GM12878 (cell line): ENCODE measurements around the gene SDHAF1. TPM values are rescaled to one million over a fixed set of nuclear protein-coding genes. Genes with fewer than 3 reads are reported as not detected.

Experiments
- ATAC-seq: fragments of 200-7000 bp; cut with Tn5 transposase; 3 replicates; pipeline ENCODE4 v1.9.1; 2020; ENCODE audit warnings: mild to moderate bottlenecking, moderate library complexity
- BruUV-seq: library from RNA; stranded (reverse); fragments of 400-500 nt; replicated peaks from 2 replicates; lab custom pipeline; 2021; lab: Mats Ljungman, UMichigan
- CTCF ChIA-PET: fragments of 300-600 bp; sonication (Branson Sonifier 250); formaldehyde crosslinking; extraction: SDS; loops from one replicate; lab custom pipeline; 2021; ENCODE audit warnings: inconsistent platforms; lab: Yijun Ruan, JAX
- POLR2A ChIA-PET: fragments of 350-600 bp; formaldehyde crosslinking; extraction: SDS; loops from one replicate; lab custom pipeline; 2021; ENCODE audit warnings: inconsistent platforms; lab: Charles Lee
- RAD21 ChIA-PET: fragments of 300-600 bp; sonication (Branson Sonifier 250); formaldehyde crosslinking; loops from one replicate; lab custom pipeline; 2023; ENCODE audit warnings: antibody characterized with exemption; ENCODE audit not compliant: unreplicated experiment; lab: Charles Lee
- SMC1A ChIA-PET: fragments of 300-600 bp; sonication (Branson Sonifier 250); formaldehyde crosslinking; loops from one replicate; lab custom pipeline; 2023; ENCODE audit not compliant: unreplicated experiment, uncharacterized antibody; lab: Charles Lee
- DNase-seq: peaks from one replicate; pipeline ENCODE4 v3.0.0-alpha.2; 2011; ENCODE audit warnings: low read depth, low spot score
- FAIRE-seq: peaks from 3 replicates; lab custom pipeline; 2011; peaks lifted over from hg19 to GRCh38; lab: Jason Lieb, UNC
- H2AFZ ChIP-seq: 2 replicates; pipeline ENCODE4 v1.6.0; 2011; ENCODE audit warnings: low read depth, low read length, control low read depth; ENCODE audit not compliant: control insufficient read depth
- H3K27ac ChIP-seq: 2 replicates; pipeline ENCODE4 v1.5.1; 2011; ENCODE audit warnings: control low read depth; ENCODE audit not compliant: control insufficient read depth, insufficient read depth
- H3K27me3 ChIP-seq, 2 experiments: replicated peaks in 1 of 2; 2 replicates each; pipeline versions ENCODE4 v1.6.0 to v1.6.1; 2011; ENCODE audit warnings: low read length in 1 of 2; ENCODE audit not compliant: control insufficient read depth in 2 of 2, insufficient read depth in 2 of 2
- H3K36me3 ChIP-seq, 2 experiments: 2 replicates each; pipeline ENCODE4 v1.5.1; 2011; ENCODE audit warnings: low read length in 1 of 2; ENCODE audit not compliant: control insufficient read depth in 2 of 2, insufficient read depth in 2 of 2
- H3K4me1 ChIP-seq: 2 replicates; pipeline ENCODE4 v1.6.1; 2011; ENCODE audit warnings: mild to moderate bottlenecking, low read length, moderate library complexity, mixed read lengths; ENCODE audit not compliant: control insufficient read depth, insufficient read depth
- H3K4me2 ChIP-seq: 2 replicates; pipeline ENCODE4 v1.6.0; 2011; ENCODE audit warnings: control low read depth; ENCODE audit not compliant: control insufficient read depth, insufficient read depth
- H3K4me3 ChIP-seq: fragments of 200-600 bp; sonication (generic); 2 replicates; pipeline ENCODE4 v1.5.1; 2016
- H3K79me2 ChIP-seq: 2 replicates; pipeline ENCODE4 v1.6.0; 2011; ENCODE audit warnings: low read length; ENCODE audit not compliant: control insufficient read depth, insufficient read depth
- H3K9ac ChIP-seq: 2 replicates; pipeline ENCODE4 v1.8.0; 2011; ENCODE audit warnings: low read length, control low read depth, mixed read lengths; ENCODE audit not compliant: control insufficient read depth, insufficient read depth
- H3K9me3 ChIP-seq: replicated peaks from 3 replicates; pipeline ENCODE4 v1.5.1; 2011; ENCODE audit warnings: mild to moderate bottlenecking, low read length; ENCODE audit not compliant: control insufficient read depth, insufficient read depth
- H4K20me1 ChIP-seq: 2 replicates; pipeline ENCODE4 v1.6.0; 2011; ENCODE audit not compliant: control insufficient read depth, insufficient read depth
- EED ChIP-seq: sonication (generic); IDR thresholded peaks from 2 replicates; pipeline ENCODE4 v1.6.1; 2016; ENCODE audit warnings: antibody characterized with exemption, low read depth
- WGBS: methylation state at CpG from one replicate; pipeline ENCODE4 v1.1.6; 2016; ENCODE audit warnings: low lambda C conversion rate; ENCODE audit not compliant: insufficient replicate concordance, insufficient coverage; ENCODE audit errors: missing lambda C conversion rate; 5-methylcytosine and 5-hydroxymethylcytosine counted together
- in situ Hi-C: fragments of 300-500 bp; cut with MboI; formaldehyde crosslinking; loops from 9 replicates; pipeline ENCODE4 v1.14.3; 2018; ENCODE audit warnings: mixed read lengths
- intact Hi-C: fragments of 100-400 bp; cut with micrococcal nuclease; formaldehyde crosslinking; loops from one replicate; pipeline ENCODE4 v1.14.2; 2022; ENCODE audit not compliant: unreplicated experiment
- polyA plus RNA-seq, 11 experiments: library from polyadenylated mRNA; depleted of rRNA in 4 of 11; unstranded in 6 of 11; stranded (reverse) in 5 of 11; fragments of >200 nt; fragmentation: Nextera tagmentation in 4 of 11; fragmentation: Illumina TruSeq in 1 of 11; extraction: Ambion mirVana in 4 of 11; extraction: Trizol in 1 of 11; gene quantifications; 1 replicate in 1 of 11; 2 replicates in 10 of 11; pipeline versions ENCODE4 v1.2.1 to v1.2.3, GENCODE V29; 2011 to 2016; ENCODE audit warnings: inconsistent platforms in 2 of 11, missing spikeins in 2 of 11, low read depth in 1 of 11
- total RNA-seq, 4 experiments: library from RNA; depleted of rRNA in 3 of 4; stranded (reverse); fragments of >200 nt in 3 of 4; fragmentation: Illumina TruSeq in 1 of 4; extraction: Trizol in 1 of 4; gene quantifications; 2 replicates each; pipeline versions ENCODE4 v1.2.1 to v1.2.3, GENCODE V29; 2013 to 2021
- TF ChIP-seq, protein P1 (sequence below): fragments of 450-650 bp; IDR thresholded peaks from 2 replicates; pipeline ENCODE4 v1.6.1; 2017; ENCODE audit warnings: mild to moderate bottlenecking, moderate library complexity
- TF ChIP-seq, protein P2 (sequence below), 3 experiments: IDR thresholded peaks in 2 of 3; conservative IDR thresholded peaks in 1 of 3; 2 replicates each; pipeline ENCODE4 v1.5.1; 2011; ENCODE audit warnings: low read depth in 3 of 3, low read length in 3 of 3, mild to moderate bottlenecking in 3 of 3, control low read depth in 2 of 3, moderate library complexity in 2 of 3, inconsistent platforms in 1 of 3, mixed read lengths in 1 of 3; ENCODE audit not compliant: control insufficient read depth in 2 of 3, insufficient read depth in 1 of 3; ENCODE audit errors: extremely low read depth in 1 of 3

SDHAF1 gene
- total and polyA plus RNA-seq, 10 of the 15 experiments (the other 5 are each of a cell fraction or from before 2014, with no cell fraction given) = 0.74 to 45.6 (median 24.4) TPM

DNA sequence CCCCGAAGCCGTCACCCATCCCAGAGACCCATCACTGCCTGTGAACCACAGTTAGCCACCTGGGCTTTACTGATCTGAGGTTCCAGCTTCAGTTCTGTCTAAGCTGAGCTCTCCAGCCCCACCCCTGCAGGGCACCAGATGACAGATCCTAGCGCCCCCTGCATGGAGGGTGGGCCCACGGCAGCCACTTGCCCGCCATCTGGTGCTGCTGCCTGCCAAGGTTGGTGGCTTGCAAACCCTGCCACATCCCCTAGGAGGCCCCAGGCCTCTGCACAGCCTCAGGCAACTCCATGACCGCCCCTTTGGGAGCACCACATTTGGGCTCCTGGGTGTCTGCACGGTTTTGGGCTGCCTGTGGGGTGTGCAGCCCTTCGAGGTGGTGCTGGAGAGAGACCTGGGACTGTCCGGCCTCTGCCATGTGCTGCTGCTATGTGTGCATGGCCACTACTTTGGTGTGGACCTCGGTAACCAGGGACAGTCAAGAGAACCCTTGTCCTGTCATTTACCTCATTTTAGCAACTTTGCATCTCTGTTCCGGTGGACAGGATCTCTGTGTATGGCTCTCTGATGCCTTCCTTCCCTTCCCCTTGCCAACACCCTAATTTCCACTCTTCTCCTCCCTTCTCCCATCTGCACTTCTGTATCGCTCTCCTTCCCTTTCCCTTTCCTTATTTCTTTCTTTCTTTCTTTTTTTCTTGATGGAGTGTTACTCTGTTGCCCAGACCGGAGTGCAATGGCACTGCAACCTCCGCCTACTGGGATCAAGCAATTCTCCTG lies 17.4 kb upstream of the SDHAF1 start:
- WGBS = 28% methylated on average over 14 of the region's 14 CpGs
- Histone ChIP-seq H3K4me1 (no peaks in the 10 kb centered on the region), H3K27ac (no peak overlapping the region), H4K20me1 (no peaks in the 10 kb centered on the region), H3K9me3 (no peaks in the 10 kb centered on the region), H2AFZ (no peak overlapping the region), H3K4me3 (no peak overlapping the region)
- ChIA-PET CTCF (interaction anchor here (1.5 kb wide), 1 partner anchor 137 kb away, joined by 3 read pairs; the partner anchor contains the start of genes POLR2I and TBCB), RAD21 (interaction anchor here (1.5 kb wide), 1 partner anchor 83 kb away, joined by 4 read pairs; no protein-coding TSS in a partner anchor)
- no TSS peak for BruUV-seq
- in situ Hi-C loops = no loop called here
- FAIRE-seq = no peak
- TF ChIP-seq, protein P1, sequence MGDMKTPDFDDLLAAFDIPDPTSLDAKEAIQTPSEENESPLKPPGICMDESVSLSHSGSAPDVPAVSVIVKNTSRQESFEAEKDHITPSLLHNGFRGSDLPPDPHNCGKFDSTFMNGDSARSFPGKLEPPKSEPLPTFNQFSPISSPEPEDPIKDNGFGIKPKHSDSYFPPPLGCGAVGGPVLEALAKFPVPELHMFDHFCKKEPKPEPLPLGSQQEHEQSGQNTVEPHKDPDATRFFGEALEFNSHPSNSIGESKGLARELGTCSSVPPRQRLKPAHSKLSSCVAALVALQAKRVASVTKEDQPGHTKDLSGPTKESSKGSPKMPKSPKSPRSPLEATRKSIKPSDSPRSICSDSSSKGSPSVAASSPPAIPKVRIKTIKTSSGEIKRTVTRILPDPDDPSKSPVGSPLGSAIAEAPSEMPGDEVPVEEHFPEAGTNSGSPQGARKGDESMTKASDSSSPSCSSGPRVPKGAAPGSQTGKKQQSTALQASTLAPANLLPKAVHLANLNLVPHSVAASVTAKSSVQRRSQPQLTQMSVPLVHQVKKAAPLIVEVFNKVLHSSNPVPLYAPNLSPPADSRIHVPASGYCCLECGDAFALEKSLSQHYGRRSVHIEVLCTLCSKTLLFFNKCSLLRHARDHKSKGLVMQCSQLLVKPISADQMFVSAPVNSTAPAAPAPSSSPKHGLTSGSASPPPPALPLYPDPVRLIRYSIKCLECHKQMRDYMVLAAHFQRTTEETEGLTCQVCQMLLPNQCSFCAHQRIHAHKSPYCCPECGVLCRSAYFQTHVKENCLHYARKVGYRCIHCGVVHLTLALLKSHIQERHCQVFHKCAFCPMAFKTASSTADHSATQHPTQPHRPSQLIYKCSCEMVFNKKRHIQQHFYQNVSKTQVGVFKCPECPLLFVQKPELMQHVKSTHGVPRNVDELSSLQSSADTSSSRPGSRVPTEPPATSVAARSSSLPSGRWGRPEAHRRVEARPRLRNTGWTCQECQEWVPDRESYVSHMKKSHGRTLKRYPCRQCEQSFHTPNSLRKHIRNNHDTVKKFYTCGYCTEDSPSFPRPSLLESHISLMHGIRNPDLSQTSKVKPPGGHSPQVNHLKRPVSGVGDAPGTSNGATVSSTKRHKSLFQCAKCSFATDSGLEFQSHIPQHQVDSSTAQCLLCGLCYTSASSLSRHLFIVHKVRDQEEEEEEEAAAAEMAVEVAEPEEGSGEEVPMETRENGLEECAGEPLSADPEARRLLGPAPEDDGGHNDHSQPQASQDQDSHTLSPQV = no peak
- TF ChIP-seq EED = no peak
- TF ChIP-seq, protein P2, sequence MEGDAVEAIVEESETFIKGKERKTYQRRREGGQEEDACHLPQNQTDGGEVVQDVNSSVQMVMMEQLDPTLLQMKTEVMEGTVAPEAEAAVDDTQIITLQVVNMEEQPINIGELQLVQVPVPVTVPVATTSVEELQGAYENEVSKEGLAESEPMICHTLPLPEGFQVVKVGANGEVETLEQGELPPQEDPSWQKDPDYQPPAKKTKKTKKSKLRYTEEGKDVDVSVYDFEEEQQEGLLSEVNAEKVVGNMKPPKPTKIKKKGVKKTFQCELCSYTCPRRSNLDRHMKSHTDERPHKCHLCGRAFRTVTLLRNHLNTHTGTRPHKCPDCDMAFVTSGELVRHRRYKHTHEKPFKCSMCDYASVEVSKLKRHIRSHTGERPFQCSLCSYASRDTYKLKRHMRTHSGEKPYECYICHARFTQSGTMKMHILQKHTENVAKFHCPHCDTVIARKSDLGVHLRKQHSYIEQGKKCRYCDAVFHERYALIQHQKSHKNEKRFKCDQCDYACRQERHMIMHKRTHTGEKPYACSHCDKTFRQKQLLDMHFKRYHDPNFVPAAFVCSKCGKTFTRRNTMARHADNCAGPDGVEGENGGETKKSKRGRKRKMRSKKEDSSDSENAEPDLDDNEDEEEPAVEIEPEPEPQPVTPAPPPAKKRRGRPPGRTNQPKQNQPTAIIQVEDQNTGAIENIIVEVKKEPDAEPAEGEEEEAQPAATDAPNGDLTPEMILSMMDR (IDR thresholded peaks at IDR 0.05 in 2 of 3, conservative IDR thresholded peaks at IDR 0.05 in 1 of 3; ENCODE audit: control insufficient read depth in 2 of 3, extremely low read depth in 1 of 3, insufficient read depth in 1 of 3, low read depth in 3 of 3, low read length in 3 of 3) = peak; percentile 36 to 40 (median 39)
- TF ChIP-seq, all 136 proteins: peak for 1
- ChIA-PET SMC1A (no interaction called here), POLR2A (no interaction called here)
- intact Hi-C loops = no loop called here
- no peak overlapping the region for H3K9ac ChIP-seq
- DNase-seq = no peak
- H3K79me2 ChIP-seq = no peaks in the 10 kb centered on the region
- ATAC-seq = peak; percentile 97
- H3K4me2 ChIP-seq = no peak overlapping the region
- no peaks in the 10 kb centered on the region for H3K36me3 ChIP-seq
- H3K27me3 ChIP-seq = no peaks in the 10 kb centered on the region
